ENCODE measurements around the gene TMEM147.

DNA sequence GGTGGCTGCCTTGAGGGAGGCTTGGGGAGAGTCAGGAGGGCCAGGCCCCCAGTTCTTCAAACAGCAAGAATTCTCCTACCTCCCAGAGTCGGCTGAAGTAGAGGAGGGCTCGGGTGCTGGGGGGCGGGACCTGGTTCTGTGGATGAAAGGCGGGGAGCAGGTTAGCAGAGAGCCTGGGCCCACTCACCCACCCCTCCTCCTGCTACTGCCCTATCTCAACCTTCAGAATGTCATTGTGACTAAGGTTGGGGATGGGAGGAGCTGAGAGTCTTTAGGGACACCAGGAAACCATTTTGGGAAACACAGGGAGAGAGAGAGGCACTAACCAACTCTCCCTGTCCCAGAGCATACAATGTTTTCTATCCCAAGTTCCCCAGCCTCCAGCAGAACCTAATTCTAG, 42.7 kb upstream of the TMEM147 start:
- TF ChIP-seq POLR2A (IDR thresholded peaks at IDR 0.05; ENCODE audit: extremely low read depth, insufficient read length) = no peak
- TF ChIP-seq, protein P1, sequence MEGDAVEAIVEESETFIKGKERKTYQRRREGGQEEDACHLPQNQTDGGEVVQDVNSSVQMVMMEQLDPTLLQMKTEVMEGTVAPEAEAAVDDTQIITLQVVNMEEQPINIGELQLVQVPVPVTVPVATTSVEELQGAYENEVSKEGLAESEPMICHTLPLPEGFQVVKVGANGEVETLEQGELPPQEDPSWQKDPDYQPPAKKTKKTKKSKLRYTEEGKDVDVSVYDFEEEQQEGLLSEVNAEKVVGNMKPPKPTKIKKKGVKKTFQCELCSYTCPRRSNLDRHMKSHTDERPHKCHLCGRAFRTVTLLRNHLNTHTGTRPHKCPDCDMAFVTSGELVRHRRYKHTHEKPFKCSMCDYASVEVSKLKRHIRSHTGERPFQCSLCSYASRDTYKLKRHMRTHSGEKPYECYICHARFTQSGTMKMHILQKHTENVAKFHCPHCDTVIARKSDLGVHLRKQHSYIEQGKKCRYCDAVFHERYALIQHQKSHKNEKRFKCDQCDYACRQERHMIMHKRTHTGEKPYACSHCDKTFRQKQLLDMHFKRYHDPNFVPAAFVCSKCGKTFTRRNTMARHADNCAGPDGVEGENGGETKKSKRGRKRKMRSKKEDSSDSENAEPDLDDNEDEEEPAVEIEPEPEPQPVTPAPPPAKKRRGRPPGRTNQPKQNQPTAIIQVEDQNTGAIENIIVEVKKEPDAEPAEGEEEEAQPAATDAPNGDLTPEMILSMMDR (IDR thresholded peaks at IDR 0.05; ENCODE audit: low read depth, low read length) = no peak
- no peak for TF ChIP-seq MYC (IDR thresholded peaks at IDR 0.05; ENCODE audit: low read depth, low read length)
- TF ChIP-seq, protein P2, sequence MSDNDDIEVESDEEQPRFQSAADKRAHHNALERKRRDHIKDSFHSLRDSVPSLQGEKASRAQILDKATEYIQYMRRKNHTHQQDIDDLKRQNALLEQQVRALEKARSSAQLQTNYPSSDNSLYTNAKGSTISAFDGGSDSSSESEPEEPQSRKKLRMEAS (IDR thresholded peaks at IDR 0.05; ENCODE audit: low read depth, low read length) = no peak
